ENCODE measurements around the gene ENTPD8.

DNA sequence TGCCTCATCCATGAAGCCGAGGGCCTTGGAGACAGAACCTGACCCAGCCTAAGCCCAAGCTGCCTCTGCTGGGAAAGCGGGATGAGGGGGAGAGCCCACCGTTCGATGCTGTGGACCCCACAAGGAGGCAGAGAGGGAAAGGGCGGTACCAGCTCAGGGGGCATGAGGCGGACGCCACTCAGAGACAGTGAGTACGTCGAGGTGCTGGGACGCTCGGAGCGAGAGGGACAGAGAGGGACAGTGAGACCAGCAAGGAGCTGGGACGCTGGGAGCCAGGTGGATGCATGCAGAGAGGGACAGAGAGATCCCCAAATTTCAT, 51.8 kb downstream of the ENTPD8 start:
- no peak for TF ChIP-seq POLR2A (IDR thresholded peaks at IDR 0.05; ENCODE audit: low read depth, low read length)
- TF ChIP-seq TAF1 (IDR thresholded peaks at IDR 0.05; ENCODE audit: borderline replicate concordance, low read depth, low read length) = no peak
- TF ChIP-seq POLR2AphosphoS5 (IDR thresholded peaks at IDR 0.05; ENCODE audit: low read depth, low read length) = no peak

Measured in GM12892 (cell line).